ENCODE measurements around the gene GAB1. TPM values are rescaled to one million over a fixed set of nuclear protein-coding genes. Genes with fewer than 3 reads are reported as not detected.

The GAB1 gene
- total and polyA plus RNA-seq, 2 experiments from 2014 or later, result 1.8 to 6.3 TPM

DNA sequence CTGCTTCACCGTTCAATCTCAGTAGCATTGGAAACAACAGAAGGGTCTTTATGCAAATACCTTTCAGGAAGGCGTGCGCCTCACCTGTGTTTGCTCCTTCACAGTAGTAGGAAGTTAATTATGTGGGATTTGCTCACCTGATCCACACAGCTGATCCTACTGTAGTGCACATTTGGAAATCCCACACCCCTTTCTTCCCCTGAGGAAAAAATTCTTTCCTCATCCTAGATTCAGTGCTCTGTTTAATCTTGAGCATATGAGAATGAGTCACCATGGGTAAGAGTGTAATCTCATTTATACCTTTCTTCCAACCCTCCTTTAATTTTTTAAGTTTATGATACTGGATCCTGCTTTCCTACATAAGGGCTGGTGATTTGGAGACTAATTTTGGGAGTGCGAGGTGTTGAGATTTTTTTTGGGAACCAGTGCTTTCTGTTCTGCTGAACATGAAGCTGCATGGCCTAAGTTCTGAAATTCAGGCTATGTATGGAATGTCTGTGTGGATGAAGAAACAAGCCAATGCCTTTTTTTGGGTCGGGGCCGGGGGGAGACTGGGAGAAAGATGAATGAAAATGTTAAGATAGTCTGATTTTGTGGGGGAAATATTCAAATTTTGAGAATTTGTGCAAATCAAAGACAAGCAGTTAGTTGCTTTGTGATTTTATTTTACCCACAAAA is 19.0 kb downstream of the GAB1 start:
- peaks cover 27% of the 10 kb centered on the region for H3K79me2 ChIP-seq (ENCODE audit: insufficient read depth)
- H3K27me3 ChIP-seq (replicated peaks; ENCODE audit: insufficient read depth), result no peaks in the 10 kb centered on the region
- H3K27ac ChIP-seq, result no peak overlapping the region
- peak; percentile 55 for DNase-seq
- no peaks in the 10 kb centered on the region for H3K9me2 ChIP-seq (ENCODE audit: insufficient read depth)
- H4K20me1 ChIP-seq (ENCODE audit: insufficient read depth), result no peaks in the 10 kb centered on the region
- H3K4me1 ChIP-seq (ENCODE audit: insufficient read depth), result peaks cover 39% of the 10 kb centered on the region
- TF ChIP-seq EZH2phosphoT487 (IDR thresholded peaks at IDR 0.05; ENCODE audit: insufficient read depth, low read depth), result no peak
- TF ChIP-seq EZH2 (IDR thresholded peaks at IDR 0.05; ENCODE audit: insufficient read depth, poor library complexity, severe bottlenecking), result no peak
- H2AFZ ChIP-seq, result no peak overlapping the region
- no peak overlapping the region for H3K4me3 ChIP-seq
- H3F3A ChIP-seq (ENCODE audit: insufficient read depth), result peaks cover 13% of the 10 kb centered on the region; the same call in 1 of the 2 replicates
- no peak overlapping the region for H3K9ac ChIP-seq
- H3K9me3 ChIP-seq (ENCODE audit: low read depth), result no peaks in the 10 kb centered on the region
- in situ Hi-C loops (cut with MboI), result no loop called here
- WGBS, 2 experiments (ENCODE audit: low coverage in 1 of 2, low lambda C conversion rate in 2 of 2, missing lambda C conversion rate in 2 of 2), result 89 to 91% methylated on average over 6 of the region's 6 CpGs
- no peaks in the 10 kb centered on the region for H3K36me3 ChIP-seq (ENCODE audit: low read depth)
- H3K4me2 ChIP-seq (ENCODE audit: unreplicated experiment), result no peak overlapping the region

GRCh38 chr4:143356493-143356892 is 19.8 kb downstream of the GAB1 start:
- no peak for TF ChIP-seq EZH2 (IDR thresholded peaks at IDR 0.05; ENCODE audit: insufficient read depth, poor library complexity, severe bottlenecking)
- Histone ChIP-seq H3K4me2 (ENCODE audit: unreplicated experiment) (no peak overlapping the region), H3K9me3 (ENCODE audit: low read depth) (no peaks in the 10 kb centered on the region), H3K36me3 (ENCODE audit: low read depth) (no peaks in the 10 kb centered on the region), H3F3A (ENCODE audit: insufficient read depth) (peaks cover 18% of the 10 kb centered on the region; the same call in 1 of the 2 replicates), H3K79me2 (ENCODE audit: insufficient read depth) (peaks cover 31% of the 10 kb centered on the region), H3K4me1 (ENCODE audit: insufficient read depth) (peaks cover 47% of the 10 kb centered on the region), H3K4me3 (no peak overlapping the region), H3K9ac (no peak overlapping the region), H3K9me2 (ENCODE audit: insufficient read depth) (no peaks in the 10 kb centered on the region), H2AFZ (no peak overlapping the region), H4K20me1 (ENCODE audit: insufficient read depth) (no peaks in the 10 kb centered on the region), H3K27ac (no peak overlapping the region), H3K27me3 (replicated peaks; ENCODE audit: insufficient read depth) (no peaks in the 10 kb centered on the region)
- in situ Hi-C loops (cut with MboI), result no loop called here
- WGBS, 2 experiments (ENCODE audit: low coverage in 1 of 2, low lambda C conversion rate in 2 of 2, missing lambda C conversion rate in 2 of 2), result 96 to 99% methylated on average over 3 of the region's 3 CpGs
- no peak for DNase-seq

DNA sequence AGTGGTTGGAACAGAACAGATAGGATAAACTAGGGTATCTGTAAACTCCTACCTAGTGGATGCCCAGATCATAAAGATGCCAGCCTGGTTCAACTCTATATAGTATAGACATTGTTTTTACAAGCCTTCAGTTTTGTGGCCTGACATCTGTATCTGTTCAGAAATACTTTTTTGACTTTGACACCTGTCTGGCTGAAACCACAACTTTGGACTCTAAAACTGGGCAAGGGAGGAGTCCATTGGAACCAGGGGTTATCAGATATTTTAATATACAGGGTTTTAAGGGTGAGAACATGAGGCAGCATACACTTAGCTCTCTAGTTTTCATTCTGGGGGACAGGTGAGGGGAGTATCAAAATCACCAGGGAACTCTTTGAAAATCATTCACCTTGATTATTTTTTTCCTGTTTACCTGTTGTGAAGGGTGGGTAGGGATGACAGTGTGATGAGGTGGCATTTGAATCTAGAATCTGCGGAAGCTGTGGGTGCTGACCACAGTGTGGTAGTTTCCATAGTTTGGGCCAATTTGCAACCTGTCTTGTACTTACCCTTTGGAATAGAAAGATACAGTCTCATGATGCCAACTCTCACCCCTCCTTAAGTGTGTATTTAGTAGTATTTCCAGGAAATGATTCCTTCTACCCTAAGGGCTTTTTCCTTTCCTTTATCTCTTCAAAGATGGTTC is 20.6 kb downstream of the GAB1 start:
- Histone ChIP-seq H2AFZ (no peak overlapping the region), H4K20me1 (ENCODE audit: insufficient read depth) (no peaks in the 10 kb centered on the region), H3K27me3 (replicated peaks; ENCODE audit: insufficient read depth) (no peaks in the 10 kb centered on the region), H3K27ac (no peak overlapping the region), H3K9me2 (ENCODE audit: insufficient read depth) (no peaks in the 10 kb centered on the region), H3K36me3 (ENCODE audit: low read depth) (no peaks in the 10 kb centered on the region), H3K4me3 (no peak overlapping the region), H3K4me2 (ENCODE audit: unreplicated experiment) (no peak overlapping the region), H3K4me1 (ENCODE audit: insufficient read depth) (peaks cover 40% of the 10 kb centered on the region), H3K9me3 (ENCODE audit: low read depth) (no peaks in the 10 kb centered on the region), H3K79me2 (ENCODE audit: insufficient read depth) (peaks cover 39% of the 10 kb centered on the region), H3F3A (ENCODE audit: insufficient read depth) (peaks cover 19% of the 10 kb centered on the region; the same call in 1 of the 2 replicates), H3K9ac (no peak overlapping the region)
- TF ChIP-seq EZH2phosphoT487 (IDR thresholded peaks at IDR 0.05; ENCODE audit: insufficient read depth, low read depth) (no peak), EZH2 (IDR thresholded peaks at IDR 0.05; ENCODE audit: insufficient read depth, poor library complexity, severe bottlenecking) (no peak)
- WGBS, 2 experiments (ENCODE audit: low coverage in 1 of 2, low lambda C conversion rate in 2 of 2, missing lambda C conversion rate in 2 of 2), result 95 to 100% methylated on average over 1 of the region's 1 CpG
- DNase-seq, result no peak
- in situ Hi-C loops (cut with MboI), result no loop called here

- Histone ChIP-seq H3K79me2 (ENCODE audit: insufficient read depth) (peaks cover 44% of the 10 kb centered on the region), H3K9ac (no peak overlapping the region), H2AFZ (no peak overlapping the region), H3K36me3 (ENCODE audit: low read depth) (no peaks in the 10 kb centered on the region), H3K4me3 (no peak overlapping the region), H3K4me2 (ENCODE audit: unreplicated experiment) (no peak overlapping the region), H3F3A (ENCODE audit: insufficient read depth) (peaks cover 19% of the 10 kb centered on the region; the same call in 1 of the 2 replicates), H3K9me2 (ENCODE audit: insufficient read depth) (no peaks in the 10 kb centered on the region), H3K27me3 (replicated peaks; ENCODE audit: insufficient read depth) (no peaks in the 10 kb centered on the region), H3K4me1 (ENCODE audit: insufficient read depth) (peaks cover 38% of the 10 kb centered on the region), H3K27ac (no peak overlapping the region), H4K20me1 (ENCODE audit: insufficient read depth) (no peaks in the 10 kb centered on the region), H3K9me3 (ENCODE audit: low read depth) (no peaks in the 10 kb centered on the region)
- no peak for DNase-seq
- in situ Hi-C loops (cut with MboI), result no loop called here
- 98% methylated on average over 3 of the region's 3 CpGs for WGBS, 2 experiments (ENCODE audit: low coverage in 1 of 2, low lambda C conversion rate in 2 of 2, missing lambda C conversion rate in 2 of 2)
- TF ChIP-seq EZH2phosphoT487 (IDR thresholded peaks at IDR 0.05; ENCODE audit: insufficient read depth, low read depth), result no peak
- no peak for TF ChIP-seq EZH2 (IDR thresholded peaks at IDR 0.05; ENCODE audit: insufficient read depth, poor library complexity, severe bottlenecking)
These were observed 21.7 kb downstream of the GAB1 start for GRCh38 chr4:143358419-143358818.
